ENCODE data around the gene USP9X. TPM values are rescaled to one million over a fixed set of nuclear protein-coding genes. Genes with fewer than 3 reads are reported as not detected.
A peak's percentile ranks its signal among the peaks of the same experiment; 100 is the strongest.

USP9X gene
- total and polyA plus RNA-seq, 9 of the 15 experiments (the other 6 are each of a cell fraction or from before 2014, with no cell fraction given) = 10.9 to 47.8 (median 29.5) TPM

- TF ChIP-seq USF2 (CRISPR knock-in tag; IDR thresholded peaks at IDR 0.05) (peak; percentile 97), POLR2H (tag; IDR thresholded peaks at IDR 0.05; ENCODE audit: low read depth) (peak; percentile 72), MAFG (tag; conservative IDR thresholded peaks at IDR 0.05) (peak; percentile 37), MTA2 (IDR thresholded peaks at IDR 0.05; ENCODE audit: low read depth) (peak; percentile 65), MCM2 (IDR thresholded peaks at IDR 0.05; ENCODE audit: low read depth) (no peak), MITF (IDR thresholded peaks at IDR 0.05) (peak; percentile 99), ZNF395 (CRISPR knock-in tag; IDR thresholded peaks at IDR 0.05) (no peak; the same call in 1 of the 2 replicates), SREBF1 (IDR thresholded peaks at IDR 0.05; ENCODE audit: borderline replicate concordance, low read depth, low read length) (peak; percentile 59; the same call in 1 of the 2 replicates), PURB (CRISPR knock-in tag; IDR thresholded peaks at IDR 0.05; ENCODE audit: low read depth) (no peak), NR2C1 (IDR thresholded peaks at IDR 0.05) (0 out of 2 replicates have a peak, but pooled peaks have one; percentile 43), NR2C1 (tag; IDR thresholded peaks at IDR 0.05) (peak; percentile 55), TEAD1 (CRISPR knock-in tag; IDR thresholded peaks at IDR 0.05) (0 out of 4 replicates have a peak, but pooled peaks of 1 of the 2 experiments have one; percentile 10), ZNF232 (CRISPR knock-in tag; IDR thresholded peaks at IDR 0.05) (no peak), RREB1 (CRISPR knock-in tag; IDR thresholded peaks at IDR 0.05) (0 out of 2 replicates have a peak, but pooled peaks have one; percentile 26), HDAC3 (IDR thresholded peaks at IDR 0.05; ENCODE audit: borderline replicate concordance, partially characterized antibody) (peak; percentile 72)
Measured at GRCh38 chrX:41084044-41084892, 977 bp upstream of the USP9X start (continued).
